Measurements from ENCODE around the gene MLLT3.

Gene MLLT3

GRCh38 chr9:20559231-20559890 lies 62.9 kb downstream of the MLLT3 start:
- Histone ChIP-seq H3K9ac (no peak overlapping the region), H3K4me3 (no peak overlapping the region), H3K27ac (no peak overlapping the region), H3K9me3 (replicated peaks in 1 of 11) (no peaks in the 10 kb centered on the region), H4K20me1 (no peaks in the 10 kb centered on the region), H3K4me1 (no peaks in the 10 kb centered on the region), H3K36me3 (no peaks in the 10 kb centered on the region), H3K27me3 (no peaks in the 10 kb centered on the region), H3K4me2 (no peak overlapping the region)
- no peak for TF ChIP-seq Cebpa-rat (IDR thresholded peaks at IDR 0.05)

- Histone ChIP-seq H3K9me3 (replicated peaks in 1 of 11) (no peaks in the 10 kb centered on the region), H3K36me3 (no peaks in the 10 kb centered on the region), H3K4me3 (no peak overlapping the region), H3K27me3 (no peaks in the 10 kb centered on the region), H4K20me1 (no peaks in the 10 kb centered on the region), H3K4me1 (no peaks in the 10 kb centered on the region), H3K9ac (no peak overlapping the region), H3K27ac (no peak overlapping the region), H3K4me2 (no peak overlapping the region)
- no peak for TF ChIP-seq Cebpa-rat (IDR thresholded peaks at IDR 0.05)
These were observed 63.7 kb downstream of the MLLT3 start for GRCh38 chr9:20558566-20559016.

- Histone ChIP-seq H3K9ac (no peak overlapping the region), H4K20me1 (no peaks in the 10 kb centered on the region), H3K27ac (no peak overlapping the region), H3K4me1 (no peaks in the 10 kb centered on the region), H3K36me3 (no peaks in the 10 kb centered on the region), H3K9me3 (replicated peaks in 1 of 11) (no peaks in the 10 kb centered on the region), H3K4me2 (no peak overlapping the region), H3K4me3 (no peak overlapping the region), H3K27me3 (no peaks in the 10 kb centered on the region)
- TF ChIP-seq Cebpa-rat (IDR thresholded peaks at IDR 0.05) = no peak
These were observed 64.3 kb downstream of the MLLT3 start for GRCh38 chr9:20557890-20558565.

GRCh38 chr9:20557285-20557684 lies 65.0 kb downstream of the MLLT3 start:
- no peak overlapping the region for H3K27ac ChIP-seq
- no peak for TF ChIP-seq Cebpa-rat (IDR thresholded peaks at IDR 0.05)

GRCh38 chr9:20553558-20554149 lies 68.6 kb downstream of the MLLT3 start:
- Histone ChIP-seq H3K36me3 (no peaks in the 10 kb centered on the region), H3K4me1 (no peaks in the 10 kb centered on the region), H3K9me3 (replicated peaks in 1 of 11) (no peaks in the 10 kb centered on the region), H3K27me3 (no peaks in the 10 kb centered on the region), H3K9ac (no peak overlapping the region), H3K4me2 (no peak overlapping the region), H3K27ac (no peak overlapping the region), H3K4me3 (no peak overlapping the region), H4K20me1 (no peaks in the 10 kb centered on the region)
- no peak for TF ChIP-seq Cebpa-rat (IDR thresholded peaks at IDR 0.05)

More at GRCh38 chr9:20557285-20557684, 65.0 kb downstream of the MLLT3 start:
- Histone ChIP-seq H3K4me1 (no peaks in the 10 kb centered on the region), H3K9me3 (replicated peaks in 1 of 11) (no peaks in the 10 kb centered on the region), H3K9ac (no peak overlapping the region), H3K36me3 (no peaks in the 10 kb centered on the region), H4K20me1 (no peaks in the 10 kb centered on the region), H3K4me2 (no peak overlapping the region), H3K27me3 (no peaks in the 10 kb centered on the region), H3K4me3 (no peak overlapping the region)

DNA sequence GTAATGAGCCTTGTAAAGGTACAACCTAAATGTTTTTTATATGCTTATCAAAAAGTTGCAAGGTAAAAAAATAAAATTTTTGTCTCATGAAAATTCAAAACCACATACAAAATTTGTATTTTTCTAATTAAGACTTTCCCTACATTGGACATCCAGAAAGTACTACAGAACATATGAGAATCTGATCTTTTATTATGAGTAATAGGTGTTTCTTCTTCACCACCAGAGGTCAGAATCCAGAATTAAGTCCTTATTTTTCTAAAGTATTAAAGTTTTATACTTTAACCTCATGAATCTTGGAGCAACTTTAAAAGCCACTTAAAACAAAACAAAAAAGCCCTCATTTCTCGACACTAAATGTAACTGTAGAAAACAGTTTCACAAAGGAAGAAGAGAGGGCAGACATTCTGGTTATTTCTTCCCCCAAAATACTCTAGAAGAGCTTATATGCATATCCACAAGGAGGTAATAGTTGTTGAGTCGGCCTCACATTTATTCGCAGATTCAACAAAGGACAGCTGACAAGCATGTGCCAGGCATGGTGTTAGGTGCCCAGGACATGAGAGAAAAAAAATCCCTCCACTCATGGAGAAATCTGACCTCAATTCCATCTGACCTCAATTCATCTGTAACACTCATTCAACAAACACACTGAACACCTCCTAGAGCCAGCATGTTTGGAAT lies 69.3 kb downstream of the MLLT3 start:
- Histone ChIP-seq H3K4me1 (no peaks in the 10 kb centered on the region), H3K4me2 (no peak overlapping the region), H4K20me1 (no peaks in the 10 kb centered on the region), H3K9me3 (replicated peaks in 1 of 11) (no peaks in the 10 kb centered on the region), H3K27ac (no peak overlapping the region), H3K27me3 (no peaks in the 10 kb centered on the region), H3K36me3 (no peaks in the 10 kb centered on the region), H3K4me3 (no peak overlapping the region), H3K9ac (no peak overlapping the region)
- no peak for TF ChIP-seq Cebpa-rat (IDR thresholded peaks at IDR 0.05)

DNA sequence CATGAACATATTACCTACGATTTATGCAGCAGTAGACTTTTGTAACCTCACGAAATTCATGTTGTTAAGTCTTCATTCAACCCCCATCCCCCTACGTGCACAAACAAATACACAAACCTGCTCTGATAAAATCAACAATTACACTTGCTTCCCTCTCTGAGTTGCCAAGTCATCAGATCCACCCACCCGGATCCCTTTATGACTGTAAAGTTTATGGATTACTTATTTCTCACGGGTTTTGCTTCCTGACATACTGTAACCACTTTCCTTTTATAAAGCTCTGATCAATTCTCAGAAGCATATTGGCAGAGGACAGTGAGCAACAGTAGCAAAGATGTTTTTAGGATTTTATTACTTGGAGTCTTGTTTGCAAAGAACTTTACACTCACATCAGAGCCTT lies 70.5 kb downstream of the MLLT3 start:
- Histone ChIP-seq H3K4me3 (no peak overlapping the region), H3K9ac (no peak overlapping the region), H3K4me1 (no peaks in the 10 kb centered on the region), H3K9me3 (replicated peaks in 1 of 11) (no peaks in the 10 kb centered on the region), H3K4me2 (no peak overlapping the region), H4K20me1 (no peaks in the 10 kb centered on the region), H3K36me3 (no peaks in the 10 kb centered on the region), H3K27me3 (no peaks in the 10 kb centered on the region), H3K27ac (no peak overlapping the region)
- TF ChIP-seq Cebpa-rat (IDR thresholded peaks at IDR 0.05) = no peak

- Histone ChIP-seq H3K4me2 (no peak overlapping the region), H3K27me3 (no peaks in the 10 kb centered on the region), H3K4me3 (no peak overlapping the region), H3K9ac (no peak overlapping the region), H4K20me1 (no peaks in the 10 kb centered on the region), H3K27ac (no peak overlapping the region), H3K4me1 (no peaks in the 10 kb centered on the region), H3K36me3 (no peaks in the 10 kb centered on the region), H3K9me3 (replicated peaks in 1 of 11) (no peaks in the 10 kb centered on the region)
- no peak for TF ChIP-seq Cebpa-rat (IDR thresholded peaks at IDR 0.05)
These were observed 71.1 kb downstream of the MLLT3 start for GRCh38 chr9:20551236-20551635.

DNA sequence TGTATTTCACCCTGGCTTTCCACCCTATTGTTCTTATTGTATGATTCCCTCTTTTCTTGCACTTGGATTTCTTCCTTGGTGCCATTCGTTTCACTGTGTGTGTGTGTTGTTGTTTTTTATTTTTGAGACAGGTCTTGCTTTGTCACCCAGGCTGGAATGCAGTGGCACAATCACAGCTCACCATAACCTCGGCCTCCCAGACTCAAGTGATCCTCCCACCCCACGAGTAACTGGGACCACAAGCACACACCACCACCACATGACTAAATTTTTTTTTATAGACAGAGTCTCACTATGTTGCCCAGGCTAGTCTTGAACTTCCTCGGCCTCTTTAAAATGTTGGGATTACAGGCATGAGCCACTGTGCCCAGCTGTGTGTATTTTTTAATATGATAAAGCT lies 72.0 kb downstream of the MLLT3 start:
- Histone ChIP-seq H3K27ac (no peak overlapping the region), H3K4me3 (no peak overlapping the region), H3K36me3 (no peaks in the 10 kb centered on the region)

More for the DNA sequence above, 72.0 kb downstream of the MLLT3 start:
- no peaks in the 10 kb centered on the region for H3K27me3 ChIP-seq
- H4K20me1 ChIP-seq = no peaks in the 10 kb centered on the region
- no peak for TF ChIP-seq Cebpa-rat (IDR thresholded peaks at IDR 0.05)
- no peaks in the 10 kb centered on the region for H3K9me3 ChIP-seq (replicated peaks in 1 of 11)
- no peak overlapping the region for H3K4me2 ChIP-seq
- H3K9ac ChIP-seq = no peak overlapping the region
- no peaks in the 10 kb centered on the region for H3K4me1 ChIP-seq

Measured in BLaER1 treated with 17β-estradiol and CSF1 and Interleukin-3, amounts not matched to agents 10 nM and 100 nM (cell line).